IMR-90 (cell line): ENCODE results near the gene ERP27. TPM values are rescaled to one million over a fixed set of nuclear protein-coding genes. Genes with fewer than 3 reads are reported as not detected.

Source experiments
- ATAC-seq: fragments of 200-7000 bp; cut with Tn5 transposase; 2 replicates; pipeline ENCODE4 v1.9.1; 2020; ENCODE audit warnings: low read depth, mild to moderate bottlenecking, moderate library complexity
- BruUV-seq: library from RNA; stranded (reverse); fragments of 400-500 nt; replicated peaks from 2 replicates; lab custom pipeline; 2021; lab: Mats Ljungman, UMichigan
- CTCF ChIA-PET: fragments of 300-600 bp; formaldehyde crosslinking; extraction: SDS; loops from one replicate; lab custom pipeline; 2021; ENCODE audit warnings: antibody characterized with exemption; lab: Yijun Ruan, JAX
- POLR2A ChIA-PET: fragments of 300-600 bp; sonication (Branson Sonifier 250); formaldehyde crosslinking; loops from one replicate; lab custom pipeline; 2022; ENCODE audit warnings: antibody characterized with exemption; ENCODE audit not compliant: unreplicated experiment; lab: Charles Lee
- DNase-seq: peaks from one replicate; pipeline ENCODE4 v3.0.0; 2013
- H2AFZ ChIP-seq: replicated peaks from 2 replicates; pipeline ENCODE3; 2013; ENCODE audit warnings: low read length, mild to moderate bottlenecking; ENCODE audit not compliant: poor library complexity
- H2AK5ac ChIP-seq: 2 replicates; pipeline ENCODE4 v1.6.1; 2013; ENCODE audit warnings: low read depth, low read length, inconsistent platforms
- H2AK9ac ChIP-seq: replicated peaks from 2 replicates; pipeline ENCODE3; 2013; ENCODE audit warnings: mild to moderate bottlenecking, low read depth, low read length, moderate library complexity; ENCODE audit not compliant: poor library complexity
- H2BK120ac ChIP-seq: 2 replicates; pipeline ENCODE4 v1.6.1; 2013; ENCODE audit warnings: low read depth, low read length, inconsistent platforms
- H2BK15ac ChIP-seq: 3 replicates; pipeline ENCODE4 v1.6.1; 2013; ENCODE audit warnings: low read depth, low read length, inconsistent platforms
- H2BK20ac ChIP-seq: 2 replicates; pipeline ENCODE4 v1.6.1; 2013; ENCODE audit warnings: low read depth, mild to moderate bottlenecking, inconsistent platforms, low read length, moderate library complexity
- H2BK5ac ChIP-seq: 2 replicates; pipeline ENCODE4 v1.6.1; 2013; ENCODE audit warnings: mild to moderate bottlenecking, low read depth, low read length, inconsistent platforms; ENCODE audit not compliant: poor library complexity, severe bottlenecking
- H3K14ac ChIP-seq: replicated peaks from 2 replicates; pipeline ENCODE4 v1.6.1; 2013; ENCODE audit warnings: low read depth, low read length, inconsistent platforms
- H3K18ac ChIP-seq: 2 replicates; pipeline ENCODE4 v1.6.1; 2013; ENCODE audit warnings: low read depth, low read length, control low read depth
- H3K23ac ChIP-seq: 2 replicates; pipeline ENCODE4 v1.6.1; 2013; ENCODE audit warnings: low read depth, low read length, inconsistent platforms
- H3K27ac ChIP-seq: 2 replicates; pipeline ENCODE4 v1.5.1; 2013; ENCODE audit warnings: mild to moderate bottlenecking, control low read depth, low read length; ENCODE audit not compliant: insufficient read depth
- H3K27me3 ChIP-seq: 2 replicates; pipeline ENCODE4 v1.6.1; 2013; ENCODE audit warnings: low read length; ENCODE audit not compliant: control insufficient read depth, insufficient read depth
- H3K36me3 ChIP-seq: 2 replicates; pipeline ENCODE4 v1.6.1; 2013; ENCODE audit warnings: low read length, mixed read lengths; ENCODE audit not compliant: control insufficient read depth, insufficient read depth
- H3K4ac ChIP-seq: 2 replicates; pipeline ENCODE4 v1.6.1; 2013; ENCODE audit warnings: low read depth, low read length, inconsistent platforms
- H3K4me1 ChIP-seq: 2 replicates; pipeline ENCODE4 v1.6.1; 2013; ENCODE audit warnings: low read length, mixed read lengths; ENCODE audit not compliant: control insufficient read depth, insufficient read depth
- H3K4me2 ChIP-seq: 2 replicates; pipeline ENCODE4 v1.6.1; 2013; ENCODE audit warnings: low read depth, mild to moderate bottlenecking, control low read depth, low read length, moderate library complexity
- H3K4me3 ChIP-seq: 2 replicates; pipeline ENCODE4 v1.5.1; 2013; ENCODE audit warnings: low read depth, mild to moderate bottlenecking, control low read depth, low read length, moderate library complexity; ENCODE audit not compliant: insufficient read depth
- H3K56ac ChIP-seq: 2 replicates; pipeline ENCODE4 v1.6.1; 2013; ENCODE audit warnings: low read length, inconsistent platforms; ENCODE audit not compliant: insufficient read depth; ENCODE audit errors: extremely low read depth
- H3K79me1 ChIP-seq, 2 experiments: 2 replicates each; pipeline ENCODE4 v1.6.1; 2013; ENCODE audit warnings: low read length in 2 of 2, inconsistent platforms in 1 of 2, low read depth in 1 of 2
- H3K9ac ChIP-seq: 2 replicates; pipeline ENCODE4 v1.6.1; 2013; ENCODE audit warnings: low read depth, low read length, control low read depth
- H3K9me1 ChIP-seq: 2 replicates; pipeline ENCODE4 v1.6.1; 2013; ENCODE audit warnings: low read length, inconsistent platforms; ENCODE audit not compliant: insufficient read depth
- H3K9me3 ChIP-seq: 2 replicates; pipeline ENCODE4 v1.6.1; 2013; ENCODE audit warnings: low read length; ENCODE audit not compliant: control insufficient read depth, insufficient read depth
- H4K20me1 ChIP-seq: 2 replicates; pipeline ENCODE4 v1.6.1; 2013; ENCODE audit warnings: low read length, inconsistent platforms; ENCODE audit not compliant: insufficient read depth
- H4K5ac ChIP-seq: 2 replicates; pipeline ENCODE4 v1.6.1; 2013; ENCODE audit warnings: mild to moderate bottlenecking, low read depth, low read length, control low read depth
- H4K8ac ChIP-seq, 2 experiments: 2 replicates each; pipeline ENCODE4 v1.6.1; 2013; ENCODE audit warnings: low read depth in 2 of 2, low read length in 2 of 2, control low read depth in 1 of 2, inconsistent platforms in 1 of 2
- H4K91ac ChIP-seq: 2 replicates; pipeline ENCODE4 v1.6.1; 2013; ENCODE audit warnings: low read depth, low read length, inconsistent platforms; ENCODE audit not compliant: insufficient read depth
- MAFK ChIP-seq: IDR thresholded peaks from 2 replicates; pipeline ENCODE4 v1.6.1; 2012; ENCODE audit warnings: low read depth, low read length, improper control_type of control experiment
- MAZ ChIP-seq: IDR thresholded peaks from 2 replicates; pipeline ENCODE4 v1.6.1; 2012; ENCODE audit warnings: low read depth, mild to moderate bottlenecking, low read length, improper control_type of control experiment, moderate library complexity, borderline replicate concordance
- MXI1 ChIP-seq: IDR thresholded peaks from 2 replicates; pipeline ENCODE4 v1.6.1; 2012; ENCODE audit warnings: low read depth, mild to moderate bottlenecking, low read length, moderate library complexity, borderline replicate concordance
- NFE2L2 ChIP-seq: fragments of 150-350 bp; IDR thresholded peaks from 2 replicates; pipeline ENCODE4 v1.6.1; 2016; ENCODE audit warnings: low read depth, mild to moderate bottlenecking, low read length
- POLR2A ChIP-seq: IDR thresholded peaks from 2 replicates; pipeline ENCODE4 v1.6.1; 2012; ENCODE audit warnings: mild to moderate bottlenecking, low read depth, low read length
- RCOR1 ChIP-seq: IDR thresholded peaks from 2 replicates; pipeline ENCODE4 v1.6.1; 2012; ENCODE audit warnings: mild to moderate bottlenecking, low read length, improper control_type of control experiment; ENCODE audit not compliant: insufficient replicate concordance
- RFX5 ChIP-seq: IDR thresholded peaks from 2 replicates; pipeline ENCODE4 v1.8.0; 2012; ENCODE audit warnings: low read depth, mild to moderate bottlenecking, low read length, moderate library complexity
- SMC3 ChIP-seq: fragments of 150-350 bp; IDR thresholded peaks from 2 replicates; pipeline ENCODE4 v1.6.1; 2016; ENCODE audit warnings: low read depth, mild to moderate bottlenecking, antibody characterized with exemption, low read length, moderate library complexity
- USF2 ChIP-seq: fragments of 150-350 bp; IDR thresholded peaks from 2 replicates; pipeline ENCODE4 v1.6.1; 2017; ENCODE audit warnings: mild to moderate bottlenecking, antibody characterized with exemption, low read length, low read depth
- WGBS, 2 experiments: methylation state at CpG; one replicate each; pipeline versions ENCODE4 v1.1.5 to v1.1.7; 2013; ENCODE audit warnings: missing lambda C conversion rate in 2 of 2; ENCODE audit not compliant: insufficient read length in 1 of 2; ENCODE audit errors: extremely low coverage in 2 of 2; 5-methylcytosine and 5-hydroxymethylcytosine counted together
- dilution Hi-C: fragments of 300-500 bp; cut with HindIII; formaldehyde crosslinking; loops from one replicate; pipeline ENCODE4 v1.14.3; 2018; ENCODE audit warnings: low sequenced_read_pairs; ENCODE audit not compliant: unreplicated experiment
- in situ Hi-C: fragments of 300-500 bp; cut with MboI; formaldehyde crosslinking; loops from 3 replicates; pipeline ENCODE4 v1.14.3; 2019; ENCODE audit warnings: low sequenced_read_pairs, inconsistent platforms, mixed read lengths
- intact Hi-C: fragments of 100-400 bp; cut with micrococcal nuclease; formaldehyde crosslinking; loops from 2 replicates; pipeline ENCODE4 v1.10.0; 2022
- polyA plus RNA-seq, 3 experiments: library from polyadenylated mRNA; depleted of rRNA; stranded (reverse); fragments of >200 nt; gene quantifications; 2 replicates each; pipeline ENCODE4 v1.2.3, GENCODE V29; 2012; ENCODE audit warnings: low replicate concordance in 1 of 3
- total RNA-seq: library from RNA; depleted of rRNA; stranded (reverse); fragments of >200 nt; gene quantifications from 2 replicates; pipeline ENCODE4 v1.2.3, GENCODE V29; 2012

ERP27 gene
- total and polyA plus RNA-seq, 2 of the 4 experiments (the other 2 are of a cell fraction), result not detected

GRCh38 chr12:14928931-14929330 lies 9.4 kb downstream of the ERP27 start:
- no peak overlapping the region for H2AK5ac ChIP-seq
- WGBS, 2 experiments, result 17% methylated on average over 2 of the region's 4 CpGs; no CpG with 5 or more reads in 1 of the 2 experiments
- H4K91ac ChIP-seq, result no peak overlapping the region
- no peak overlapping the region for H4K8ac ChIP-seq
- in situ Hi-C loops (no loop called here), dilution Hi-C loops (no loop called here), intact Hi-C loops (no loop called here)
- ATAC-seq (peak; percentile 35), DNase-seq (no peak)
- no peak overlapping the region for H2AK9ac ChIP-seq
- no peak overlapping the region; the same call in 1 of the 2 replicates for H3K9ac ChIP-seq
- POLR2A ChIA-PET, result no interaction called here
- no peaks in the 10 kb centered on the region for H3K9me3 ChIP-seq
- H4K20me1 ChIP-seq, result no peaks in the 10 kb centered on the region
- H3K27me3 ChIP-seq, result no peaks in the 10 kb centered on the region
- H3K4ac ChIP-seq, result no peak overlapping the region
- H3K23ac ChIP-seq, result peak overlapping the region; percentile 7; the same call in 1 of the 2 replicates
- H3K4me3 ChIP-seq, result no peak overlapping the region
- peak overlapping the region; percentile 76 for H3K4me2 ChIP-seq
- no peaks in the 10 kb centered on the region for H3K36me3 ChIP-seq
- H3K79me1 ChIP-seq, result no peaks in the 10 kb centered on the region
- H3K56ac ChIP-seq, result no peak overlapping the region
- H2BK120ac ChIP-seq, result peak overlapping the region; percentile 12; the same call in 1 of the 2 replicates
- BruUV-seq, result no TSS peak
- no peak overlapping the region for H2BK20ac ChIP-seq
- H4K5ac ChIP-seq, result peak overlapping the region; percentile 82
- CTCF ChIA-PET, result no interaction called here
- peak overlapping the region; percentile 64 for H2AFZ ChIP-seq
- H3K18ac ChIP-seq, result peak overlapping the region; percentile 69
- H3K27ac ChIP-seq, result peak overlapping the region; percentile 79; the same call in 1 of the 2 replicates
- no peak overlapping the region; the same call in 1 of the 2 replicates for H3K14ac ChIP-seq
- H3K9me1 ChIP-seq, result no peaks in the 10 kb centered on the region; the same call in 1 of the 2 replicates
- TF ChIP-seq SMC3, result no peak
- TF ChIP-seq NFE2L2, result no peak
- no peak for TF ChIP-seq RFX5
- no peak for TF ChIP-seq POLR2A
- TF ChIP-seq MXI1, result no peak
- TF ChIP-seq MAZ, result no peak
- no peak for TF ChIP-seq MAFK
- no peak for TF ChIP-seq USF2
- no peak for TF ChIP-seq RCOR1
- H3K4me1 ChIP-seq, result peaks cover 4% of the 10 kb centered on the region
- peak overlapping the region; percentile 7; the same call in 2 of the 3 replicates for H2BK15ac ChIP-seq
- peak overlapping the region; percentile 24 for H2BK5ac ChIP-seq
